ENCODE measurements around the gene SGPL1.
"Not testable (repeated sequence)": the region's sequence is repeated elsewhere in the genome, so short reads cannot be mapped to it uniquely, and the experiment has no call there.

The SGPL1 gene

DNA sequence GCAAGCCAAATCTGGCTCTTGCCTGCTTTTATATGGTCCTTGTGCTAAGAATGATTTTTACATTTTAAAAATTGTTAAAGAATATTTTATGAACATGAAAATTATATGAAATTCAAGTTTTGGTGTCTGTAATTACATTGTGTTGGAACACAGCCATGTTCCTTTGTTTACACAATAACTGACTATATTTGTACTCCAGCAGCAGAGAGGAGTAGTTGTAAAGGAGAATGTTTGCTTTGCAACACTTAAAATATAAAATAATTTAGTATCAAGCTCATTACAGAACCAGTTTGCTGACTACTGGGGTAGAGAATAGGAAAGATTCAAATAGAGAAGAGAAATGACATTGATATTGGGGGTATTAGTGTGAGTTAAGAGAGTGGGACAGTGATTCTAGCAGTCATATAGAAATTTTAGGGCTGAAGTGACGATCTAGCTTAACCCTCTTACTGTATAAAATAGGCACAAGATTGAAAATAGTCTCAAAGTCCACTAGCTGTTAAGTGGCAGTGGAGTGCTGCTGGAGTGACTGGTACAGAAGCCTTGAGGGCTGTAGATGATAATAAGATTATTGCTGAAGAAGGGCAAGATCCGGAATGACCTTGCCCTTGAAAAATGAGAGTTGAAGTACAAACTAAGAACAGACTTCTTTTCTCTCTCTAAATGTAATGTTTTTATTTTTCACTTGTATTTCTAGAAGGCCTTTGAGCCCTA lies 28.2 kb downstream of the SGPL1 start:
- DNase-seq (ENCODE audit: low read depth), result no peak

DNA sequence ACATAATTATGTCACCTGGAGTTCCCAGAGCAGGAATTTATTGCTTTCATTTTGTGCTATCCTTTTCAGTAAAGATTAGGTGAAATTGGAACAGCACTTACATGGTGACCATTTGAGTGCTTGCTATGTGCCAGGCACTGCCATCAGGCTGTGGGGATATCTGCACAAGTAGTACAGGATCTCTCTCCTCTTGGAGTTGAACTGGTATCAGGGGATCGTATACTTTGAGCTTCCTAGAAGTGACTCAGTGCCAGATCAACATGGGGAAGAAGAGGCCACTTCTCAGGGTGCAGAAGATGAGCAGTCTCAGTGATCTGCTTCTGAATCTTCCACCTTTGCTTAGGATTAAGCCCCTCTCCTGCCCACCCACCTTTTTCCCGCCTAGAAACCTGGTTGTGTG lies 29.5 kb downstream of the SGPL1 start:
- no peak for DNase-seq (ENCODE audit: low read depth)

- no peak for DNase-seq (ENCODE audit: low read depth)
Observed at GRCh38 chr10:70845816-70846215, 30.1 kb downstream of the SGPL1 start.

DNA sequence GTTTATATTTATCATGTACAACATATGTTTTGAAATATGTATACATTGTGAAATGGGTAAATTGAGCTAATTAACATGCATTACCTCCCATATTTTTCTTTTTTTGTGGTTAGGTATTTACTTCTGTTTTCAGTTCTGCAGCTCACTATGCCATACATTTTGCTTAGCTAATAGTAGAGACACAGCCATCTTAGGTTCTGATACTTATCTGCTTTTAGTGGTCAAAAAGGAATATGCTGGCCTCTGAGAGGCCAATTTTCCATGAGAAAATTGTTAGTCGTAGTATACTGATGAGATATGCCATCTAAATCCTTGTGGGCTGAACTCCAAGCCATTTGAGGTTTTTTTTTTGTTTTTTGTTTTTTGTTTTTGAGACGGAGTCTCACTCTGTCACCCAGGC lies 31.0 kb downstream of the SGPL1 start:
- no peak for DNase-seq (ENCODE audit: low read depth)

DNA sequence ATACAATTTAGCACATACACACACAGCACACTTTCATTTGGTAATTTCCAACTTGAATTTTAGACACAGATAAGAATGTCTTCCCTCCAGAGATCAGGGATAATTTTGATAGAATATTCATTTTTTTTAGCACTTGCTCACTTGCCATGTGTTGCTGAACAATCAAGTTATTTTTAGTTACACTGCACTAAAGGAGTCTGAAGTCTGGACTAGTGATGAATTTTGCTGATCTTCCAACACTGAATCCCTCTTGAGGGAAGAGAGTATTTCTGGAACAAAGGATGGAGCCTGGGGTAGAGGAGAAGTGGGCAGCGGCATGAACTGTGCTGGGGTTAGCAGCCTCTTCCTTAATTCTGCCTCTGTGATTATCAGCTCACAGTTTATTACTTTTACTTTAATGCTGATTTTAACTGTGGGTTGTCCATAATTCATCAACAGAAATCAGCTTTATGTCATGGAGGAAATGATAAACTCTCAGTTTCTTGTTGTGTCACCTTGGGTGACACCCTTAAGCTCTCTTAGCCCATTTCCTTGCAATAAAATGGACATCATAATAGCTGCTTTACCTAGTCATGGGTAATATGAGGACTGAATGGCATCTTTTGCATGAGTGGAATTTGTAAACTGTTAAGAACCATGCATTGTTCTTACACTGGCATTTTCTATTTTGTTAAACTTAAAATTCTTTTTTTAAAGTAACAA lies 32.1 kb downstream of the SGPL1 start:
- no peak for DNase-seq (ENCODE audit: low read depth)

DNA sequence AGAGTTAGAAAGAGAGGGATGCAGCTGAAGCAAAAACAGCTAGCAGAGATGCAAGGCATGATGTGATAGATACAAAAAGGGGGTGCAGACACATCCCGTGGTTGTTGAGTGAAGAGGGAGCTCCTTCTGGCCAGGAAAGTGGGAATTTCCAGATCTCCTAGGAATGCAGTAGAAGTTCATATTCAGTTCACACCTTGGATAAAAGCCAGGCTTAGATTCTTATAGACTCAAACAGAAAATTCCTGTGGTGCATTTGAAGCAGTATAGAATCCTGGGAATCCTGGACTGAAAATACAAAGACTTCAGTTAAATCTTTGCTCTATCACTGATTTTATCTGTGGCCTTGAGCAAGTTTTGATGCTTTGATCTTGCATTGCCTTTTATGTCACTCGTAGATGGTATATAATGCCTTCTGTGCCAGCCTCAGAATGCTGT lies 33.9 kb downstream of the SGPL1 start:
- peak; percentile 46 for DNase-seq (ENCODE audit: low read depth)

- DNase-seq (ENCODE audit: low read depth), result no peak
Observed at GRCh38 chr10:70850097-70850496, 34.3 kb downstream of the SGPL1 start.

GRCh38 chr10:70851597-70852475 lies 36.1 kb downstream of the SGPL1 start:
- DNase-seq (ENCODE audit: low read depth), result no peak

DNA sequence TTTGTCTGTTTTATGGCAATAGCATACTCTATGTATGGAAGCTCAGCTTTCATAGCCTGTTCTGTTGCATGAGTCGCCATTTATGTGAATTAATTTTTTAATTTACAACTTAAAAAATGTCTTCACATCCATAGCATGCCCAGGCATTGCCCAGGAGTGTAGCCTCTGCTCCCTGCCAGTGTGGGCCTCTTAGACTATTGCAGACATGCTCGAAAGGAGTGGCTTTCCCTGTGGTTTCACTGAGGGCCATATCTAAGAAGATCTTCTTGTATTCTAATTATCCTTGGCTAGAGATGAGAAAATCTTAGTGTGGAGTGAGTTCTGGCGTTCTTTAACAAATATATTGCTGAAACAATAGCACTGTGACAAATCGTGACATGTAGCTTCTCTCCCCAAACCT lies 37.3 kb downstream of the SGPL1 start:
- no peak for DNase-seq (ENCODE audit: low read depth)

DNA sequence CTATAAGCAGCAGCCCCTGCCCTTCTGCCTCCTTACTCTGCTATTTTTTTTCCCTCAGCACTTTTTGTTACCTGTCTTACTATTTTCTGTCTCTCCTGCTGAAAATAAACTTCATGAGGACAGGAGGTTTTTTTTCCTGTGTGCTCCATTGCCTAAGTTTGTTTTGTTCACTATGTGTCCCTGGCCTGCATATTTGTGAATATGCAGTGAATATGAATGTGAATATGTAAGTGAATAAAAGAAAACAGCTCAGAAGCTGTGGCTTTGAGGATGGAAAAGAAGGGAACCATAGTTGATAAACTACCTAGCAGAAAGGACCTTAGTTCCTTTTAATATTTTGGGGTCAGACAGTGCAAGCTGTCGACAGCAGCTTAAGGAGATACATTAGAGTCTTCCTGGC lies 37.7 kb downstream of the SGPL1 start:
- no peak for DNase-seq (ENCODE audit: low read depth)

DNA sequence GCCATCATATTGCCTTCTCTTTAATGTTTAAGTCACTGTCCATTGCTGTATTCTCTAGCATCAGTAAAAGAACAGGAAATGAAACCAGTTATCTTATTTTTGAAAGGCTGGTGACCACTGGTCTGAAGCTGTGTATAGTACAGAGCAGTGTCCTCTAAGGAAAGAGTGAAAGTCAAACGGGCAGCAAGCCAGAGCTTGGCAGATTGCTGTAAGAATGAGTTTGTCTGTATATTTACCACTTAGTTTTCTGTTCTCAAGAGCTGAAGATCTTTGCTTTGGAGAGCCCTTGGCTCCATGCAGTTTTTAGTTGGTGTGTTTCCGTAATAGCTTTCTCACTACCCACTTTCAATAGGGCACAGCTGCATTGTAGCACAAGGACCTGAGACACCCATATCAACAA lies 40.7 kb downstream of the SGPL1 start:
- DNase-seq (ENCODE audit: low read depth), result no peak

GRCh38 chr10:70858759-70859158 lies 43.0 kb downstream of the SGPL1 start:
- DNase-seq (ENCODE audit: low read depth), result no peak

DNA sequence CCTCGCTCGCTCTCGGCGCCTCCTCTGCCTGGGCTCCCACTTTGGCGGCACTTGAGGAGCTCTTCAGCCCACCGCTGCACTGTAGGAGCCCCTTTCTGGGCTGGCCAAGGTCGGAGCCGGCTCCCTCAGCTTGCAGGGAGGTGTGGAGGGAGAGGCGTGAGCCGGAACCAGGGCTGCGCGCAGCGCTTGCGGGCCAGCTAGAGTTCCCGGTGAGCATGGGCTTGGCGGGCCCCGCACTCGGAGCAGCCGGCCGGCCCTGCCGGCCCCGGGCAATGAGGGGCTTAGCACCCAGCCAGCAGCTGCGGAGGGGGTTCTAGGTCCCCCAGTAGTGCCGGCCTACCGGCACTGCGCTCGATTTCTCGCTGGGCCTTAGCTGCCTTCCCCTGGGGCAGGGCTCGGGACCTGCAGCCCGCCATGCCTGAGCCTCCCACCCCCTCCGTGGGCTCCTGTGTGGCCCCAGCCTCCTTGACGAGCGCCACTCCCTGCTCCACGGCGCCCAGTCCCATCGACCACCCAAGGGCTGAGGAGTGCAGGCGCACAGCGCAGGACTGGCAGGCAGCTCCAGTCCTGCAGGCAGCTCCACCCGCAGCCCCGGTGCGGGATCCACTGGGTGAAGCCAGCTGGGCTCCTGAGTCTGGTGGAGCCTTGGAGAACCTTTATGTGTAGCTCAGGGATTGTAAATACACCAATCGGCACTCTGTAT lies 45.9 kb downstream of the SGPL1 start:
- not testable (repeated sequence) for DNase-seq (ENCODE audit: low read depth)

- DNase-seq (ENCODE audit: low read depth), result no peak
Observed at GRCh38 chr10:70863470-70864160, 47.9 kb downstream of the SGPL1 start.

DNA sequence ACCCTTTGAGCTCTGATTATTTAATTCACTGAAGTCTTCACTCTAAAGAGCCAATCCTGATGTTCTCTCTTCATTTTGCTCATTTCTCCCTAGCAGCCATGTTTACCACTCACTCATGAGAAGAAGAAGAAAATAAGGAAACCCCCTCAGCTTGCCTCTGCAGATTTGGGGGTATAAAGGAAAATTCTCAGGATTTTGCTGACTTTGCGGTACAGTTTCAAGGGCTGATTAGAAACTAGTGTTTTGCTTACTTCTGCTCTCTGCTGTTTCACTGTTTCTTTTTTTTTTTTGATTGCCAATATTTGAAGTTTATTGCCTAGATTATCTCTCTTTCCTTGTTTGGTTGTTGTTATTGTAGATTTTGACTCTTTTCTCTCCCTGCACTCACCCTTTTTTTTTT lies 49.2 kb downstream of the SGPL1 start:
- no peak for DNase-seq (ENCODE audit: low read depth)

DNA sequence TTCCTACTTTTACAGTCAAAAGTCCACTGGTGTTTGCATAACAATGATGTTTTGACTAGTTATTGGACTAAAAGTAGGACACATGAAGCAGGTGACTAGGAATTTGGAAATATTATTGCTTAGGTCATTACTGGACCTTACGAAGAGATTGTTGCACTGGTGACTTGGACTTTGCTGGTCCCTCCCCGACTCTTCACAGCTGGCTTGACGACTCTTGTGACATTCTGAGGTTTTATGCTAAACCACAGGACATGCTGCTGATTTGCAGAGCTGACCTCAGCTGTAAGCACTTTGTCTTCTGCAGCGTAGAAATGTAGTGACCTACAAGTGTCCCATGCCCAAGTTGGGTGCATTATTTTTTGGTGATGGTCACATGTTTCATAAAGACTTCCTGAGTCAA lies 50.7 kb downstream of the SGPL1 start:
- no peak for DNase-seq (ENCODE audit: low read depth)

GRCh38 chr10:70872291-70872690 lies 56.5 kb downstream of the SGPL1 start:
- DNase-seq (ENCODE audit: low read depth), result no peak

GRCh38 chr10:70874061-70874460 lies 58.3 kb downstream of the SGPL1 start:
- DNase-seq (ENCODE audit: low read depth), result no peak

- no peak for DNase-seq (ENCODE audit: low read depth)
Observed at GRCh38 chr10:70879207-70879606, 63.5 kb downstream of the SGPL1 start.

DNA sequence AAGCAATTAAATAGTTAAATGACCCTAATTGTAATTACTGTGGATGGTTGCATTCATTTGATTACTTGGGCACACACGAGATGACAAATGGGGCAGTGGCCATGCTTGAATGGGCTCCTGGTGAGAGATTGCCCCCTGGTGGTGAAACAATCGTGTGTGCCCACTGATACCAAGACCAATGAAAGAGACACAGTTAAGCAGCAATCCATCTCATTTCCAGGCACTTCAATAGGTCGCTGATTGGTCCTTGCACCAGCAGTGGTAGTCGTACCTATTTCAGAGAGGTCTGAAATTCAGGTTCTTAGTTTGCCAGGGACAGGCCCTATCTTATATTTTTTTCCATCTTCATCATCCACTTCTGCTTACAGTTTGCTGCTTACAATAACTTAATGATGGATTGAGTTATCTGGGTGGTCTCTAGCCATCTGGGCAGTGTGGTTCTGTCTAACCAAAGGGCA lies 64.4 kb downstream of the SGPL1 start:
- DNase-seq (ENCODE audit: low read depth), result peak; percentile 52

DNA sequence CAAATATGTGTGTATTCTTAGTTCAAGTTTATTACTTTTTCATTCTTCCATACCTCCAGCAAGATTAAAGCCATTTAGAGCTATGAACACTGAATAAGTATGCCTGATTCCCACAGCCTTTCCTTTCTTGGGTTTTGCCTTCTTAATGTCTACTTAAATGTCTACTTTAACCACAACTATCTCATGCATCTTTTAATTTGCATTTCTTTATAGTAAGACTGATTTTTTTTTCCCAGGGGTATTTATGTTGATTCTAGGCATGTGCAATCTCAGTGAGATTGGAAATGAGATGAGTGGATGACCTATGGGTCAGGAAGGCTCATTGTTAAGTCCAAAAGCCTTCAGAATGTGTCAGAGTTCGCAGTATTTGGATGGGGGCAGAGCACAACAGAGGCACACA lies 69.0 kb downstream of the SGPL1 start:
- no peak for DNase-seq (ENCODE audit: low read depth)
